Breast epithelium (tissue), 4 donors: ENCODE measurements around the gene MYLK. TPM values are rescaled to one million over a fixed set of nuclear protein-coding genes. Genes with fewer than 3 reads are reported as not detected.

Experiments used
- DNase-seq, 2 donors: peaks; one replicate each; pipeline ENCODE4 v3.0.0-alpha.2; 2019; ENCODE audit warnings: low spot score in 2 of 2
- H3K27ac ChIP-seq, 2 donors: fragments of 200-600 bp; sonication (generic) in 1 of 2; one replicate each; pipeline ENCODE4 v1.5.1; 2016 to 2019; ENCODE audit warnings: mild to moderate bottlenecking in 1 of 2
- H3K27me3 ChIP-seq, 2 donors: fragments of 200-600 bp; sonication (generic) in 1 of 2; one replicate each; pipeline versions ENCODE4 v1.5.1 to v1.6.0; 2017 to 2019; ENCODE audit warnings: control low read depth in 1 of 2, mild to moderate bottlenecking in 1 of 2
- H3K36me3 ChIP-seq: fragments of 200-600 bp; one replicate; pipeline ENCODE4 v1.5.1; 2019
- H3K4me1 ChIP-seq, 2 donors: fragments of 200-600 bp; sonication (generic); one replicate each; pipeline ENCODE4 v1.5.1; 2016 to 2019; ENCODE audit warnings: control low read depth in 1 of 2
- H3K4me3 ChIP-seq, 3 donors: fragments of 200-600 bp; sonication (generic); 1 replicate in 2 of 3; 2 replicates in 1 of 3; pipeline ENCODE4 v1.5.1; 2016 to 2019; ENCODE audit warnings: mild to moderate bottlenecking in 3 of 3, moderate library complexity in 2 of 3
- H3K9me3 ChIP-seq, 2 donors: fragments of 200-600 bp; sonication (generic) in 1 of 2; one replicate each; pipeline ENCODE4 v1.5.1; 2016 to 2019; ENCODE audit warnings: control low read depth in 1 of 2
- POLR2A ChIP-seq: fragments of 450-650 bp; IDR thresholded peaks from one replicate; pipeline ENCODE4 v1.6.1; 2016; ENCODE audit warnings: antibody characterized with exemption, mild to moderate bottlenecking, moderate library complexity
- POLR2AphosphoS5 ChIP-seq, 3 donors: sonication (generic); formaldehyde crosslinking; IDR thresholded peaks; one replicate each; pipeline ENCODE4 v1.6.1; 2017; ENCODE audit warnings: antibody characterized with exemption in 3 of 3
- intact Hi-C: fragments of 100-400 bp; cut with DNase I; formaldehyde crosslinking; loops from one replicate; pipeline ENCODE4 v1.15.1; 2023; ENCODE audit warnings: low total_unique reads
- total RNA-seq, 3 donors: library from RNA; depleted of rRNA; stranded (reverse); fragments of >200 nt; gene quantifications; one replicate each; pipeline ENCODE4 v1.1.0, GENCODE V29; 2016
- TF ChIP-seq, protein P1 (sequence below), 3 donors: fragments of 450-650 bp; IDR thresholded peaks; one replicate each; pipeline ENCODE4 v1.5.1; 2016 to 2017; ENCODE audit warnings: antibody characterized with exemption in 3 of 3, mild to moderate bottlenecking in 3 of 3, moderate library complexity in 3 of 3

MYLK gene
- total RNA-seq, 3 donors from 2014 or later, result 87.2 to 188 (median 181) TPM

DNA sequence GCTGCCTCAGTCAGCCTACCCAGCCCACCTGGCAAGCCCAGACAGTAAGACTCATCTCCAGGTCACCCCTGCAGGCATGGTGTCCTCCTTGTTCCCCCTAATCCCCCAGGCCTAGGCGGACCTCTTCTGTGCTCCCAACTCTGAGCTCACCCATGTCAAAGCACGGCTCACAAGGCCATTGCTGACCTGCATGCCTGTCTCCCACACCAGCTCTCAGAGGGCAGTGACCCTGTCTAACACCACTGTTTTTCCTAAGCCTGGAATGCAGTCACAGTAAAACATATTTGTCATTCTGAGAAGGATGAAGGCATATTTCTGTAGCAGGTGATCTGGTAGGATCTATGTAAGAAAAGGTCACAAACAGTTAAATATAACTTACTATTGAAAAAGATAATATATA lies 189.0 kb downstream of the MYLK start:
- TF ChIP-seq POLR2A (no peak), POLR2AphosphoS5 (IDR thresholded peaks at IDR 0.05) (no peak)
- TF ChIP-seq, protein P1, sequence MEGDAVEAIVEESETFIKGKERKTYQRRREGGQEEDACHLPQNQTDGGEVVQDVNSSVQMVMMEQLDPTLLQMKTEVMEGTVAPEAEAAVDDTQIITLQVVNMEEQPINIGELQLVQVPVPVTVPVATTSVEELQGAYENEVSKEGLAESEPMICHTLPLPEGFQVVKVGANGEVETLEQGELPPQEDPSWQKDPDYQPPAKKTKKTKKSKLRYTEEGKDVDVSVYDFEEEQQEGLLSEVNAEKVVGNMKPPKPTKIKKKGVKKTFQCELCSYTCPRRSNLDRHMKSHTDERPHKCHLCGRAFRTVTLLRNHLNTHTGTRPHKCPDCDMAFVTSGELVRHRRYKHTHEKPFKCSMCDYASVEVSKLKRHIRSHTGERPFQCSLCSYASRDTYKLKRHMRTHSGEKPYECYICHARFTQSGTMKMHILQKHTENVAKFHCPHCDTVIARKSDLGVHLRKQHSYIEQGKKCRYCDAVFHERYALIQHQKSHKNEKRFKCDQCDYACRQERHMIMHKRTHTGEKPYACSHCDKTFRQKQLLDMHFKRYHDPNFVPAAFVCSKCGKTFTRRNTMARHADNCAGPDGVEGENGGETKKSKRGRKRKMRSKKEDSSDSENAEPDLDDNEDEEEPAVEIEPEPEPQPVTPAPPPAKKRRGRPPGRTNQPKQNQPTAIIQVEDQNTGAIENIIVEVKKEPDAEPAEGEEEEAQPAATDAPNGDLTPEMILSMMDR (IDR thresholded peaks at IDR 0.05), result no peak
- peak overlapping the region in 1 of 2 donors; percentile 57 for H3K27ac ChIP-seq
- intact Hi-C loops, result no loop called here

DNA sequence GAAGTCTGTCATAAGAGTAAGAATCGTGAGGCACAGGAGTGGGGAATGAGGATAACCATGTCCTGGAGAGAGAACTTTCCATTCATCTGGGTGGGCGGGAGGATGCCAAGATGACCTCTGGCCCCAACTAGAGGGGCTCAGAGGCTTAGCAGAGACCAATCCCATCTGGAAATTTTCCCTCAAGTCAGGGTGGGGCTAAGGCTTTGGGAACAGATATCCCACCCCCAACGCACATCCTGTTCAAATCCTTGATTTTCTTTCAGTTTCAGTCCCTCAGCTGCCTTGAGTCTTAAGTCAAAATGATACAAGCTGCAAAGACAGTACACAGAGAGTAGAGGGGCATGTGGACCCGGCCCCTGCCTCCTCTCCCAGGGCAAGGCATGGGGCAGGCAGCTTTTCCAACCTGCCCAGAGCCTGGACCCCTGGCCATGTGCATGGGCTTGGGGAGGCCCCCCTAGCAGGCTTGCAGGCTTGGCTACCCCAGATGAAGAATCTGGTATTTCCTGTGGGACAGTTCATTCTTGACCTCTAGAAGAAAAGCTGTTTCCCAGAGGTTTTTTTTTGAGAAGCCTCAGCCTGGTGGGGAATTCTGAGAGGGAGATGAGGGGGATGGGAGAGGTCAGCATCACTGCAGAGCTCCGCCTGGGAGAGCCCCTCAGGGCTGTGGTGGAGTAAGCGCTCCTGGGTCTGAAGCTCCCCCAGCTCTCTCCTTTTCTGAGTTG lies 189.6 kb downstream of the MYLK start:
- intact Hi-C loops, result no loop called here
- no peaks in the 10 kb centered on the region for H3K27me3 ChIP-seq
- peak overlapping the region; percentile 19 to 71 for H3K27ac ChIP-seq
- TF ChIP-seq, protein P1 (IDR thresholded peaks at IDR 0.05), result no peak
- TF ChIP-seq POLR2AphosphoS5 (IDR thresholded peaks at IDR 0.05), result no peak
- no peak for TF ChIP-seq POLR2A
- DNase-seq, result no peak
- peak overlapping the region in 2 of 3 donors; percentile 3 to 26 for H3K4me3 ChIP-seq
- peaks cover 7 to 9% of the 10 kb centered on the region in 2 donors for H3K4me1 ChIP-seq
- no peaks in the 10 kb centered on the region for H3K9me3 ChIP-seq
- no peaks in the 10 kb centered on the region for H3K36me3 ChIP-seq

More for the DNA sequence above, 189.0 kb downstream of the MYLK start:
- H3K4me1 ChIP-seq, result peaks cover 7 to 9% of the 10 kb centered on the region in 2 donors
- no peak for DNase-seq
- no peaks in the 10 kb centered on the region for H3K27me3 ChIP-seq
- peak overlapping the region in 2 of 3 donors; percentile 3 to 26 for H3K4me3 ChIP-seq
- H3K9me3 ChIP-seq, result no peaks in the 10 kb centered on the region
- H3K36me3 ChIP-seq, result no peaks in the 10 kb centered on the region

DNA sequence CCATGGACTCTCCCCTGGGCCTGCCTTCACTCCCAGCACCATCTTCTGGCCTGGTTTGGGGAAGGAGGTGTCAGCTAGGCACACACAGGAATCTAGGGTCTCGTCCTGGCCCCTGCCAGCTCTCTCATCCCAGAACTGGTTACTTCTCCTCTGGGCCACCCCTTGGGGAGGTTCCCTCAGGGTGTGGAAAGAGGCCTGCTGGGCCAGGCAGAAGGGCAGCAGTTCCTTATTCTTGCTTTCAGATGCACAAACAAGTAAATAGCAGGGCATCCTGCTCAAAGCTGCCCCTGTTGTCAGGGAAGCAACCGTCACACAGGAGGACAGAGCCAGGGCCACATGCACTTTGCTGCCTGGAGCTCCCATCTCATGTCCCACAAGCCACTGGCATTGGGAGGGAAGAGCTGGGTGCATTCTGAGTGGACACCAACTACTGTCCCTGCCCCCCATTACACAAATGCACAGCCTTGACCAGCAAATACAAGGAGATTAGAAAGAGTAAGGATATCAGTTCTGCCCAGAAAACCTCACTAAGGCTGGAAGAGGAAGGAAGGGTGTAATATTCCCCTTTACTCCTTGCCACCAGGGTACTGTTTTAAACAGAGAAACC lies 190.4 kb downstream of the MYLK start:
- intact Hi-C loops, result no loop called here
- Histone ChIP-seq H3K36me3 (no peaks in the 10 kb centered on the region), H3K27me3 (no peaks in the 10 kb centered on the region), H3K27ac (peak overlapping the region; percentile 33 to 71), H3K4me1 (peaks cover 7 to 9% of the 10 kb centered on the region in 2 donors), H3K9me3 (no peaks in the 10 kb centered on the region), H3K4me3 (peak overlapping the region in 1 of 3 donors; percentile 26)
- no peak for DNase-seq
- TF ChIP-seq POLR2AphosphoS5 (IDR thresholded peaks at IDR 0.05) (no peak), POLR2A (no peak)
- TF ChIP-seq, protein P1 (IDR thresholded peaks at IDR 0.05), result no peak

DNA sequence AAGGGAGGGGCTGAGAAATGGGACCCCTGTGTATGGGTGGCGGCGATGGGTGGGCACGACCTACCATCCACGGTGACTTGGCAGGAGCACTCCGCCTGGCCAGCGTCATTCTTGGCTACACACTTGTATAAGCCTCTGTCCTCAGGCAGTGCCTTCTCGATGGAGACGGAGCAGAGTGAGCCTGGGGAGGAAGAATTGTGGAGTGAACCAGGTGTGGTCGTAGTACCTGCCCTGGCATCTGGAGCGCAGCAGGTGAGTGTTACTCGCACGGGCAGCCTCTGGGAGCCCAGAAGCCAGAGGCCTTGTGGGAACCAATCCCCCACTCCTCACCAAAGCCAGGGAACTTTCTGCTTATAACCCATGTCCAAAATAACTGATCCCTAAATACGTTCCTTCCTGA lies 191.5 kb downstream of the MYLK start:
- Histone ChIP-seq H3K9me3 (no peaks in the 10 kb centered on the region), H3K36me3 (no peaks in the 10 kb centered on the region), H3K27ac (peak overlapping the region; percentile 54 to 71), H3K4me1 (peaks cover 7 to 9% of the 10 kb centered on the region in 2 donors), H3K4me3 (peak overlapping the region in 1 of 3 donors; percentile 37), H3K27me3 (no peaks in the 10 kb centered on the region)
- intact Hi-C loops, result no loop called here
- TF ChIP-seq POLR2AphosphoS5 (IDR thresholded peaks at IDR 0.05) (no peak), POLR2A (no peak)
- TF ChIP-seq, protein P1 (IDR thresholded peaks at IDR 0.05), result no peak
- DNase-seq, result no peak

DNA sequence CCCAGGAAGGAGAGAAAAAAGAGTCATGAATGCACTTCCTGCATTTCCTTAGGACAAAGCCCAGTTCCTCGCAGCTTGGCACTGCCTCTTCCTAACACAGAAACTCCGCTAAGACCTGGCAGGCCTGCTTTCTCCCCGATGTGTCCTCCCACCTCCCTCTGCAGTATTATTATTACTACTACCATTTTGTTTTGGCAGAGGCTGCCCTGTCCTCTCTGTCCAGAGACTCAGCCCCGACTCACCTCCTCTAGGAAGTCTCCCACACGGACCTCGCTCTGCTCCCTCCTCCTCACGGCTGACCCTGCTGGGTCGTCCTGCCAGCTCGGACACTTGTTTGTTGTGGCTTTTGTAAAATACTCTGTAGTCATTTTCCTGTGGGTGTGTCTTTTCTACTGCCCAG lies 192.1 kb downstream of the MYLK start:
- H3K4me1 ChIP-seq, result peaks cover 7 to 9% of the 10 kb centered on the region in 2 donors
- TF ChIP-seq POLR2AphosphoS5 (IDR thresholded peaks at IDR 0.05), result no peak
- TF ChIP-seq POLR2A, result no peak
- TF ChIP-seq, protein P1 (IDR thresholded peaks at IDR 0.05), result no peak
- H3K9me3 ChIP-seq, result no peaks in the 10 kb centered on the region
- no peaks in the 10 kb centered on the region for H3K27me3 ChIP-seq
- peak overlapping the region in 1 of 3 donors; percentile 37 for H3K4me3 ChIP-seq
- no peak for DNase-seq
- peak overlapping the region; percentile 54 to 71 for H3K27ac ChIP-seq
- intact Hi-C loops, result no loop called here
- H3K36me3 ChIP-seq, result no peaks in the 10 kb centered on the region
